GM23248 (cell line): Measurements from ENCODE around the gene POLL.

Experiments used
- EZH2 ChIP-seq: fragments of 200-600 bp; sonication (generic); IDR thresholded peaks from 2 replicates; pipeline ENCODE4 v1.6.1; 2018; ENCODE audit warnings: antibody characterized with exemption, mild to moderate bottlenecking; ENCODE audit not compliant: insufficient read depth, poor library complexity, severe bottlenecking
- EZH2phosphoT487 ChIP-seq: fragments of 200-600 bp; sonication (generic); IDR thresholded peaks from 2 replicates; pipeline ENCODE4 v1.6.1; 2018; ENCODE audit warnings: antibody characterized with exemption, moderate library complexity, mild to moderate bottlenecking, low read depth; ENCODE audit not compliant: insufficient read depth

DNA sequence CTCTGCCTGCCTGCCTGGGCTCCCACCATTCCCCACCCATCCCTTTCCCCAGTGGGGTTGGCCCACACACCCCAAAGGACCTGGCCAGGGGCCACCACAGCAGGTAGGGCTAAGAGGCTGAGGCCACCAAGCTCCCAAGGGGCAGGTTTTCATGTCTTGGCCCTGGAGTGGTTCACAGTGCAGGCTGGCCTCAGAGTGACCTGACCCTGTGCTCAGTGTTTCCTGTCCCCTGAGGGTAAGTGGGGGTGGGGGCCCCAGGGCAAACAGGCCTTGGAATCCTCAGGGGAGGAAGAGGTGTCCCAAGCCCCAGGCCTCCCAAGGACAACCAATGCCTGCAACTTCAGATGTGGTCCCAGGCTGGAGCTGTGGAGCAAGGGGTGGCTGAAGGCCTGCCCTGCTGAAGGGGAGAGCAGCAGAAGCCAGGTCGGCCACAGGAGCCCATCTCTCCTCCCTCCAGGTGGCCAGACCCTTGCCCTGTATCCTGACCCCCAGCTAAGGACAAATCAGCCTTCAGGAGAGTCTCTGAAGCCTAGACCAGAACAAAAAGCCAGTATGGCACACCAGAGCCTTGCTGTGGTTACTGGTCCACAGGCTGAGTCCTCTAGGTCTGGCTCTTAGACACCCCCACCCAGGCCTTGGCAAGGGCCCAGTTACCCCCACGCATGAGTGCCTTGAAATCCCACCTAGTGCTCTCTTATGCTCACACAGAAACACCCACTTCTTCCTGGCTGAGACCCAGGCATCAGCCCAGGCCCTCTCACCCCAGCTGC, 27.6 kb downstream of the POLL start:
- no peak for TF ChIP-seq EZH2
- TF ChIP-seq EZH2phosphoT487: no peak
